Loucy (cell line): ENCODE data around the gene DHRS7C.

Experiments used
- EZH2phosphoT487 ChIP-seq: fragments of 200-600 bp; IDR thresholded peaks from 2 replicates; pipeline ENCODE4 v1.6.1; 2018; ENCODE audit warnings: antibody characterized with exemption, mild to moderate bottlenecking, moderate library complexity, borderline replicate concordance
- TF ChIP-seq, protein P1 (sequence below): fragments of 200-600 bp; sonication (generic); conservative IDR thresholded peaks from 2 replicates; pipeline ENCODE4 v1.5.1; 2014; ENCODE audit warnings: mild to moderate bottlenecking, antibody characterized with exemption, low read length

DNA sequence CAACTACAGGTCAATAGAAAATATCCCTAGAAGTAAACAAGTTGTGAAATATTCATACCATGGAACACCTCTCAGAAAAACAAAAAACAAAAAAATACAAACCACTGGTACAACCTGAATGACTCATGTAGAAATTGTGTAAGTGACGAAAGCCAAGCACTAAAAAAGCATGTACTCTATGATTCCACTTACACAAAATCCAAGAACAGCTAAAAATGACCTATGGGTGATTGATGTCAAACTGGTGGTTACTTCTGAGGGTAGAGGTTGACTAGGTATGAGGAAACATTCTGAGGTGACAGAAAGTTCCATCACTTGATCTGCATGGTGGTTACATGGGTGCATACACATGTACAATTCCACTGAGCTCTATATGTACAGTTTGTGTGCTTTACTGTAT is 31.1 kb downstream of the DHRS7C start:
- TF ChIP-seq, protein P1, sequence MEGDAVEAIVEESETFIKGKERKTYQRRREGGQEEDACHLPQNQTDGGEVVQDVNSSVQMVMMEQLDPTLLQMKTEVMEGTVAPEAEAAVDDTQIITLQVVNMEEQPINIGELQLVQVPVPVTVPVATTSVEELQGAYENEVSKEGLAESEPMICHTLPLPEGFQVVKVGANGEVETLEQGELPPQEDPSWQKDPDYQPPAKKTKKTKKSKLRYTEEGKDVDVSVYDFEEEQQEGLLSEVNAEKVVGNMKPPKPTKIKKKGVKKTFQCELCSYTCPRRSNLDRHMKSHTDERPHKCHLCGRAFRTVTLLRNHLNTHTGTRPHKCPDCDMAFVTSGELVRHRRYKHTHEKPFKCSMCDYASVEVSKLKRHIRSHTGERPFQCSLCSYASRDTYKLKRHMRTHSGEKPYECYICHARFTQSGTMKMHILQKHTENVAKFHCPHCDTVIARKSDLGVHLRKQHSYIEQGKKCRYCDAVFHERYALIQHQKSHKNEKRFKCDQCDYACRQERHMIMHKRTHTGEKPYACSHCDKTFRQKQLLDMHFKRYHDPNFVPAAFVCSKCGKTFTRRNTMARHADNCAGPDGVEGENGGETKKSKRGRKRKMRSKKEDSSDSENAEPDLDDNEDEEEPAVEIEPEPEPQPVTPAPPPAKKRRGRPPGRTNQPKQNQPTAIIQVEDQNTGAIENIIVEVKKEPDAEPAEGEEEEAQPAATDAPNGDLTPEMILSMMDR = no peak
- no peak for TF ChIP-seq EZH2phosphoT487
